ENCODE measurements around the gene AGTRAP.

The AGTRAP gene

GRCh38 chr1:11768821-11769220, 32.9 kb downstream of the AGTRAP start:
- DNase-seq (no peak), ATAC-seq (ENCODE audit: insufficient read depth, low read depth) (no peak)
- H2AFZ ChIP-seq (ENCODE audit: low read depth, low read length), result no peak overlapping the region
- no peaks in the 10 kb centered on the region for H3K4me1 ChIP-seq (ENCODE audit: insufficient read depth, low read length)
- H3K4me3 ChIP-seq (ENCODE audit: low read depth in 1 of 2, low read length in 2 of 2), result no peak overlapping the region
- H3K9me3 ChIP-seq (ENCODE audit: insufficient read depth, low read length, severe bottlenecking), result no peaks in the 10 kb centered on the region
- no peaks in the 10 kb centered on the region for H4K20me1 ChIP-seq (ENCODE audit: insufficient read depth, low read length)
- H3K27ac ChIP-seq (ENCODE audit: low read length), result no peak overlapping the region
- no peaks in the 10 kb centered on the region for H3K36me3 ChIP-seq (ENCODE audit: insufficient read depth, low read length)
- H3K4me2 ChIP-seq (ENCODE audit: insufficient read depth, low read length), result no peak overlapping the region
- no peaks in the 10 kb centered on the region for H3K79me2 ChIP-seq (ENCODE audit: insufficient read depth, low read length)
- H3K9ac ChIP-seq (ENCODE audit: low read depth, low read length), result no peak overlapping the region
- no peaks in the 10 kb centered on the region for H3K27me3 ChIP-seq (ENCODE audit: insufficient read depth, low read length, poor library complexity)
- TF ChIP-seq EZH2 (IDR thresholded peaks at IDR 0.05; ENCODE audit: borderline replicate concordance, low read depth, low read length, severe bottlenecking) (no peak), CTCF (IDR thresholded peaks at IDR 0.05; ENCODE audit: borderline replicate concordance, extremely low read depth, low read length, poor library complexity, severe bottlenecking) (no peak)

GRCh38 chr1:11769274-11769673, 33.3 kb downstream of the AGTRAP start:
- no peak for ATAC-seq (ENCODE audit: insufficient read depth, low read depth)
- H3K4me1 ChIP-seq (ENCODE audit: insufficient read depth, low read length), result no peaks in the 10 kb centered on the region
- DNase-seq, result no peak
- no peak overlapping the region for H3K4me3 ChIP-seq (ENCODE audit: low read depth in 1 of 2, low read length in 2 of 2)
- no peak overlapping the region for H3K27ac ChIP-seq (ENCODE audit: low read length)
- no peaks in the 10 kb centered on the region for H4K20me1 ChIP-seq (ENCODE audit: insufficient read depth, low read length)
- no peaks in the 10 kb centered on the region for H3K27me3 ChIP-seq (ENCODE audit: insufficient read depth, low read length, poor library complexity)
- no peak overlapping the region for H3K9ac ChIP-seq (ENCODE audit: low read depth, low read length)
- TF ChIP-seq CTCF (IDR thresholded peaks at IDR 0.05; ENCODE audit: borderline replicate concordance, extremely low read depth, low read length, poor library complexity, severe bottlenecking) (no peak), EZH2 (IDR thresholded peaks at IDR 0.05; ENCODE audit: borderline replicate concordance, low read depth, low read length, severe bottlenecking) (no peak)
- H3K36me3 ChIP-seq (ENCODE audit: insufficient read depth, low read length), result no peaks in the 10 kb centered on the region
- H2AFZ ChIP-seq (ENCODE audit: low read depth, low read length), result no peak overlapping the region
- no peak overlapping the region for H3K4me2 ChIP-seq (ENCODE audit: insufficient read depth, low read length)
- no peaks in the 10 kb centered on the region for H3K79me2 ChIP-seq (ENCODE audit: insufficient read depth, low read length)
- H3K9me3 ChIP-seq (ENCODE audit: insufficient read depth, low read length, severe bottlenecking), result no peaks in the 10 kb centered on the region

GRCh38 chr1:11770011-11770410, 34.1 kb downstream of the AGTRAP start:
- Histone ChIP-seq H3K4me1 (ENCODE audit: insufficient read depth, low read length) (no peaks in the 10 kb centered on the region), H3K4me2 (ENCODE audit: insufficient read depth, low read length) (no peak overlapping the region), H3K27ac (ENCODE audit: low read length) (no peak overlapping the region), H3K27me3 (ENCODE audit: insufficient read depth, low read length, poor library complexity) (no peaks in the 10 kb centered on the region), H3K36me3 (ENCODE audit: insufficient read depth, low read length) (no peaks in the 10 kb centered on the region), H3K9ac (ENCODE audit: low read depth, low read length) (no peak overlapping the region), H2AFZ (ENCODE audit: low read depth, low read length) (no peak overlapping the region), H3K4me3 (ENCODE audit: low read depth in 1 of 2, low read length in 2 of 2) (no peak overlapping the region), H3K79me2 (ENCODE audit: insufficient read depth, low read length) (no peaks in the 10 kb centered on the region), H3K9me3 (ENCODE audit: insufficient read depth, low read length, severe bottlenecking) (no peaks in the 10 kb centered on the region), H4K20me1 (ENCODE audit: insufficient read depth, low read length) (no peaks in the 10 kb centered on the region)
- ATAC-seq (ENCODE audit: insufficient read depth, low read depth) (no peak), DNase-seq (no peak)
- TF ChIP-seq EZH2 (IDR thresholded peaks at IDR 0.05; ENCODE audit: borderline replicate concordance, low read depth, low read length, severe bottlenecking) (no peak), CTCF (IDR thresholded peaks at IDR 0.05; ENCODE audit: borderline replicate concordance, extremely low read depth, low read length, poor library complexity, severe bottlenecking) (no peak)

- ATAC-seq (ENCODE audit: insufficient read depth, low read depth) (no peak), DNase-seq (no peak)
- no peaks in the 10 kb centered on the region for H3K36me3 ChIP-seq (ENCODE audit: insufficient read depth, low read length)
- no peaks in the 10 kb centered on the region for H3K4me1 ChIP-seq (ENCODE audit: insufficient read depth, low read length)
- H3K4me3 ChIP-seq (ENCODE audit: low read depth in 1 of 2, low read length in 2 of 2), result no peak overlapping the region
- H3K4me2 ChIP-seq (ENCODE audit: insufficient read depth, low read length), result no peak overlapping the region
- no peak overlapping the region for H3K9ac ChIP-seq (ENCODE audit: low read depth, low read length)
- TF ChIP-seq CTCF (IDR thresholded peaks at IDR 0.05; ENCODE audit: borderline replicate concordance, extremely low read depth, low read length, poor library complexity, severe bottlenecking), result no peak
- H3K27ac ChIP-seq (ENCODE audit: low read length), result no peak overlapping the region
- no peaks in the 10 kb centered on the region for H3K79me2 ChIP-seq (ENCODE audit: insufficient read depth, low read length)
- no peak overlapping the region for H2AFZ ChIP-seq (ENCODE audit: low read depth, low read length)
- no peaks in the 10 kb centered on the region for H4K20me1 ChIP-seq (ENCODE audit: insufficient read depth, low read length)
- H3K27me3 ChIP-seq (ENCODE audit: insufficient read depth, low read length, poor library complexity), result no peaks in the 10 kb centered on the region
- H3K9me3 ChIP-seq (ENCODE audit: insufficient read depth, low read length, severe bottlenecking), result no peaks in the 10 kb centered on the region
Measured at GRCh38 chr1:11771481-11772043, 35.6 kb downstream of the AGTRAP start.

Data from DND-41 (cell line).